Neutrophil (primary cell): ENCODE data around the gene MRPS31.
"Not testable (repeated sequence)": the region's sequence is repeated elsewhere in the genome, so short reads cannot be mapped to it uniquely, and the experiment has no call there.

Source experiments
- H3K27ac ChIP-seq: fragments of 200-600 bp; sonication (generic); 2 replicates; pipeline ENCODE4 v1.5.1; 2016; ENCODE audit warnings: mild to moderate bottlenecking, moderate library complexity
- H3K27me3 ChIP-seq: fragments of 200-600 bp; sonication (generic); 2 replicates; pipeline ENCODE4 v1.6.0; 2016; ENCODE audit warnings: mild to moderate bottlenecking
- H3K36me3 ChIP-seq: fragments of 200-600 bp; sonication (generic); 2 replicates; pipeline ENCODE4 v1.5.1; 2017
- H3K4me1 ChIP-seq, 2 experiments: fragments of 200-600 bp in 1 of 2; sonication (generic) in 1 of 2; 1 replicate in 1 of 2; 2 replicates in 1 of 2; pipeline versions ENCODE4 v1.5.1 to v1.6.1; 2013 to 2016; ENCODE audit warnings: low read depth in 1 of 2, low read length in 1 of 2, mild to moderate bottlenecking in 1 of 2, moderate library complexity in 1 of 2; ENCODE audit not compliant: control insufficient read depth in 1 of 2, insufficient read depth in 1 of 2
- H3K4me3 ChIP-seq, 2 experiments: fragments of 200-600 bp in 1 of 2; sonication (generic) in 1 of 2; 1 replicate in 1 of 2; 2 replicates in 1 of 2; pipeline ENCODE4 v1.5.1; 2013 to 2016; ENCODE audit warnings: low read depth in 1 of 2, low read length in 1 of 2, mild to moderate bottlenecking in 1 of 2, moderate library complexity in 1 of 2
- H3K9me3 ChIP-seq: fragments of 200-600 bp; sonication (generic); 2 replicates; pipeline ENCODE4 v1.5.1; 2016
- TF ChIP-seq, protein P1 (sequence below): fragments of 200-600 bp; sonication (generic); IDR thresholded peaks from 2 replicates; pipeline ENCODE4 v1.5.1; 2016; ENCODE audit warnings: antibody characterized with exemption

MRPS31 gene

DNA sequence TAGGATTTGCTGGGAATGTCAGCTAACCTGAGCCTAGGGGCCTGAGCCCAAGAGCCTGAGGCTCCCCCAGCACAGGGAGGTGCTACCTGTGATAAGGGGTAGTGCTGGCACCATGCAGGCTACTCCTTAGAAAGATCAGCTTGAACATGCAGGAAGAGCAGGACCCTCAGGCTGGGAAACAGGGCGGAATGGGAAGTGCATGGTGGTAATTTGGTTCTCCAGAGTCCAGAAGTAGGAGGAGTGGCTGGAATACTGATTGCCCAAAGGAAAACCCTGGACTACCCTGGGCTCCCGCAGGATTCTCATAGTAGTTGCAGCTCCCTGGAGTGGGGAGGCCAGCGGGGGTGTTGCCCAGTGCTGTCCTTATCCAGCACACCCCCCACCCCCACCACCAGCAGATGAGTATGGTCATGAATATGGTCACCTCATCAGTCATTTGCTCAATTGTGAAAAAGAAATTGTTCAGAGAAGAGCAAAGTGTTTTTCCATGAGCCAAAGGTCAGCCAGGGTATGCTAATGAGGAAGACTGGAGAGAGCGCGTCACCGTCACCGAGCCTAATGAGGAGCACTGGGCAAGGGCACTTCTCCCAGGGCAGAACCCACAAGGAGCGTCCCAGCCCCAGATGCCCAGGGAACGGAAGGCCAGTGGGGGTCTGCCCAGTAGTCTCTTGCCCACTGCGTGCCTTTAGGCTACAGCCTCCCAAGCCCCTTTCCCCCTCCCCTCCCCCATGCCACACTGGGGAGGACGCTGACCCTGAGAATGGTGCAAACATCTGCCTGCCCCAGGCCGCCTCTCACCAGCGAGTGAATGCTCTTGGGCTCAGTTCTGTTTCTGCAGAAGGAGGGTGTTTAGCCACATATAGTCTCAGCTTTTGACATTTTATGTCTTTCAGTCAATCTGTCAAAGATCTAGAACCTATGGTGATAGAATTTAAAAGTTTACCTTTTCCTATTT lies 23.7 kb upstream of the MRPS31 start:
- TF ChIP-seq, protein P1, sequence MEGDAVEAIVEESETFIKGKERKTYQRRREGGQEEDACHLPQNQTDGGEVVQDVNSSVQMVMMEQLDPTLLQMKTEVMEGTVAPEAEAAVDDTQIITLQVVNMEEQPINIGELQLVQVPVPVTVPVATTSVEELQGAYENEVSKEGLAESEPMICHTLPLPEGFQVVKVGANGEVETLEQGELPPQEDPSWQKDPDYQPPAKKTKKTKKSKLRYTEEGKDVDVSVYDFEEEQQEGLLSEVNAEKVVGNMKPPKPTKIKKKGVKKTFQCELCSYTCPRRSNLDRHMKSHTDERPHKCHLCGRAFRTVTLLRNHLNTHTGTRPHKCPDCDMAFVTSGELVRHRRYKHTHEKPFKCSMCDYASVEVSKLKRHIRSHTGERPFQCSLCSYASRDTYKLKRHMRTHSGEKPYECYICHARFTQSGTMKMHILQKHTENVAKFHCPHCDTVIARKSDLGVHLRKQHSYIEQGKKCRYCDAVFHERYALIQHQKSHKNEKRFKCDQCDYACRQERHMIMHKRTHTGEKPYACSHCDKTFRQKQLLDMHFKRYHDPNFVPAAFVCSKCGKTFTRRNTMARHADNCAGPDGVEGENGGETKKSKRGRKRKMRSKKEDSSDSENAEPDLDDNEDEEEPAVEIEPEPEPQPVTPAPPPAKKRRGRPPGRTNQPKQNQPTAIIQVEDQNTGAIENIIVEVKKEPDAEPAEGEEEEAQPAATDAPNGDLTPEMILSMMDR: no peak

DNA sequence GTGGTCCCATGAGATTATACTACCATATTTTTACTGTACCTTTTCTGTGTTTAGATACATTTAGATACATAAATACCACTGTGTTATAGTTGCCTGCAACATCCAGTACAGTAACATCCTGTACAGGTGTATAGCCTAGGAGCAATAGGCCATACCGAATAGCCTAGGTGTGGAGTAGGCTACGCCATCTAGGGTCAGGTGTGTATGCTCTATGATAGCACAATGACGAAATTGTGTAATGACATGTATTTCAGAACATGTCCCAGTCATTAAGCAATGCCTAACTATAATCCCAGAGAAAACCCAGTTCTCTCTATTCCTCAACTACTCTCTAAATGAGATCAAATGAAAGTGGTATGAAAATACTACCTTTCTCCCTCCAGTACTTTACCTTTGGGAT lies 22.3 kb upstream of the MRPS31 start:
- no peaks in the 10 kb centered on the region for H3K36me3 ChIP-seq
- H3K27me3 ChIP-seq: peaks cover 21% of the 10 kb centered on the region
- H3K27ac ChIP-seq: no peak overlapping the region
- H3K9me3 ChIP-seq: no peaks in the 10 kb centered on the region
- H3K4me3 ChIP-seq: no peak overlapping the region
- H3K4me1 ChIP-seq: peaks cover 10 to 12% of the 10 kb centered on the region in 2 experiments
- TF ChIP-seq, protein P1: no peak

More for the DNA sequence above, 23.7 kb upstream of the MRPS31 start:
- Histone ChIP-seq H3K4me3 (no peak overlapping the region), H3K27me3 (peaks cover 13% of the 10 kb centered on the region), H3K9me3 (no peaks in the 10 kb centered on the region), H3K36me3 (no peaks in the 10 kb centered on the region), H3K27ac (no peak overlapping the region), H3K4me1 (peaks cover 5 to 10% of the 10 kb centered on the region in 2 experiments)

DNA sequence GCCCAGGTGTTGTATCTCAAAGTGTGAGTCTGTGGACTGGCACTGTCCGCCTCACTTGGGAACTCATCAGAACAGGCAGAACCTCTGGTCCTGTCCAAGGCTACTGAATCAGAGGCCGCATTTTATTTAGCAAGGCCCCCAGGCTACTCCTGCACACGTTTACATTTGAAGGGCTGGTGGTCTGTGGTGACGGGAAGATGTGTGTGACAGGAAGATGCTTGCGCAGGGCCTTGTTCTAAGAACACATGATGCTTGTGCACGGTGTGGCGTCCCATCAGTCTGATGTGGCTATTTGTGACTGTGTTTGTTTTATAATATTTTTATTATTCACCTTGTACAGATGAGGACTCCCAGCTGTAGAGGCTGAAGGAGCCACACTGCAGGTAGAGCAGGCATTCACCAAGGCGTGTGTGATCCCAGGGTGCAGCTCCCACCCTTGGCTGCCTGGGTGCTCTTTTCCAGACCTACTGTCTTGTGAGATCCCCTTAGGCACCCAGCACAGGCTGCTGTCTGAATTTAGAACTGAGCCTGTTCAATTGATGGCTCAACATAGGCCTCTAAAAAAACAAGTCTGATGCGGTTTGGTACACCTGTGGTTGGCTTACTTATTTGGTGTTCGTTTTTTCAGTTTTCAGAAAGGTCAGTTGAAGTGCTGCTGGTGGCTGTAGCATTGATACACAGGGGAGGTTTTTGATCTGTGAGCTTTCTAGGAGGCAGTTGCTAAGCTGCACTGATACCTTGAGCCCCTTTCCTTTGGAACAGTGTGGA lies 21.5 kb upstream of the MRPS31 start:
- Histone ChIP-seq H3K4me3 (no peak overlapping the region), H3K27ac (no peak overlapping the region), H3K4me1 (peaks cover 9 to 12% of the 10 kb centered on the region in 2 experiments), H3K36me3 (no peaks in the 10 kb centered on the region), H3K9me3 (no peaks in the 10 kb centered on the region), H3K27me3 (peaks cover 21% of the 10 kb centered on the region)
- TF ChIP-seq, protein P1: no peak

DNA sequence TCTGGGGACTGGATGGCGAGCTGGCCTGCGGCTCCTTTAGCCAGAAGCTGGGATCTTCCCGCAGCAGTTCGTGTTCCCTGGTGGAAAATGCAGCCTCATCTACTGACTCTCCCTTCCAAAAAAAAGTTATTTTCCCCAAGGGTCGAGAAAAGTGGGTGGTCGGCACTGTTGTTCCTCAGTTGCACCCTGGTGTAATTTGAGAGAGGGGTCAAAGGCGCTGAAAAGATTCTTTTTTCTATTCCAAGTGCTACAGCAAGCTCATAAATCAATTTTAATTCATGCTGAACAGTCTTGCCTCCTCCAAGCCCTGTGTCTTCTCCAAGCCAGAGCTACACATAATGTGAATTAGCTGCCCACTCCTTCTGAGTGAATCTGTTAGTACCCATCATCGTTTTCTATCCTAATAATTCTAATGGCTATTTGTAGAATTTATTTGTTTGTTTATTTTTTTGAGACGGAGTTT lies 19.2 kb upstream of the MRPS31 start:
- H3K9me3 ChIP-seq: no peaks in the 10 kb centered on the region
- TF ChIP-seq, protein P1: no peak
- peaks cover 21% of the 10 kb centered on the region for H3K27me3 ChIP-seq
- H3K36me3 ChIP-seq: no peaks in the 10 kb centered on the region
- H3K4me1 ChIP-seq: peaks cover 9 to 12% of the 10 kb centered on the region in 2 experiments
- H3K4me3 ChIP-seq: peak overlapping the region; percentile 64
- H3K27ac ChIP-seq: no peak overlapping the region

DNA sequence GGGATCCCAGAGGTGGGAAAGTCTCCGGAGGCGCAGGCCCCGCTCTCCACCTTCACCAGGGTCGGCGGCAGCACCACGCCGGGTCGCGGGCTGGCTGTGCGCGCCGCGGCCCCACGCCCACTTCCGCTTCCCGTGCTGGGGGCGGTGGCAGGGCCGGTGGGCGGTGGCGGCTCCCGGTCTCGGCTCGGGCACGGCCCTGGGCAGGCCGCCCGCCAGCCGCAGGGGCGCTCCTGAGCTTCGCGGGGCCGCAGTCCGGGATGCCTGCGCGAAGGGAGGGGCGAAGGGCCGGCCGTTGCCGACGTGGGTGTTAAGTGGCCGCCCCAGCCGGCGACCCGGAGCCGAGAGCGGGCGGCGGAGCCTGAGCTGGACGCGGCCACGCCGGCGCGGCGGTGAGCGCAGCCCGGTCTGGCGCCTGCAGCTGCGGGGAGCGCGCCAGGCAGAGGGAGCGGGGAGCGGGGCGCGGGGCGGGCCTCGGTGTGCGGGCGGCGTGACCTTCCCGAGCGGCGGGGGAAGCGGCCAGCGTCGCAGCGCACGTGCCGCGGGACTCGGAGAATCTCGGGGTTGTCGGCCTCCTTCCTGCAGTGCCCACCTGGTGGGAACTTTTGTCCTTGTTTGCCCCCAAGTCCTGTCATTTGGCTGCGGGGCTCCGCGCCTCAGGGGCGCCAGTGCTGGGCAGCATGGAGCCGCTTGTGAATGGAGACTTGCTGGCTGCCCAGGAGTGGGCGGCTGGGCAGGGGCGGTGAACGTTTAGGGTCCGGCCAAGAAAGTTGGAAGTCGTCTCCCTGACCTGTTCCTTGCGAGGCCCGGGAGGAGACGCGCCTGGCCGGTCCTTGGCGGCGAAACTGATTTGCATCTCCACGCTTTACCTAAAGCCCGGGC lies 18.5 kb upstream of the MRPS31 start, which contains the start of gene SLC25A15:
Gene SLC25A15 (plus strand): TSS at position 337 of the 879 bp plus-strand sequence. CDS start 3,616 bp downstream, outside the sequence.
- TF ChIP-seq, protein P1: peak; percentile 18
- peaks cover 9 to 13% of the 10 kb centered on the region in 2 experiments for H3K4me1 ChIP-seq
- no peaks in the 10 kb centered on the region for H3K9me3 ChIP-seq
- no peak within 1 kb of the TSS for H3K27ac ChIP-seq
- H3K36me3 ChIP-seq: no peaks in the 10 kb centered on the region
- peaks cover 21% of the 10 kb centered on the region for H3K27me3 ChIP-seq
- H3K4me3 ChIP-seq: peak within 1 kb of the TSS; percentile 64

DNA sequence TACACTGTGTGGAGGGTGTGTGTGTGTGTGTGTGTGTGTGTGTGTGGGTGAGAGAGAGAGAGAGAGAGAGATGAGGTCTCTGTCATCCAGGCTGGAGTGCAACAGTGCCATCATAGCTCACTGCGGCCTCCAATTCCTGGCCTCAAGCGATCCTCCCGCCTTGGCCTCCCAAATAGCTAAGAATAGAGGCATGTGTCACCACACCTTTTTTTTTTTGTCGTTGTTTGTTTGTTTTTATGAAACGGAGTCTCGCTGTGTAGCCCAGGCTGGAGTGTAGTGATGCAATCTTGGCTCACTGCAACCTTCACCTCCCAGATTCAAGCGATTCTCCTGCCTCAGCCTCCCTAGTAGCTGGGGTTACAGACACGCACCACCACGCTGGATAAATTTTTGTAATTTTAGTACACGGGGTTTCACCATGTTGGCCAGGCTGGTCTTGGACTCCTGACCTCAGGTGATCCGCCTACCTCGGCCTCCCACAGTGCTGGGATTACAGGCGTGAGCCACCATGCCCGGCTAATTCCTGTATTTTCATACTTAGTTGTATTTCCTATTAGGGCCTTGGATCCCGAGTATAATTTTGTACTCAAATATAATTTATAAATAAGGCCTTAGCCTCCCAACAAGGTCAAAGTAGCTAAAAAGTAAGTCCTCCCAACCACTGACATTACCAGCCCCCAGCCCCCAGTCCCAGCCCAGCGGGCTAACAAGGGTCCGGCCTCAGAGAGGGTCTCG lies 17.7 kb upstream of the MRPS31 start:
- not testable (repeated sequence) for H3K9me3 ChIP-seq, H3K36me3 ChIP-seq, H3K27ac ChIP-seq
- Histone ChIP-seq H3K4me1 (peaks cover 9 to 17% of the 10 kb centered on the region in 2 experiments), H3K4me3 (peak overlapping the region; percentile 64), H3K27me3 (peaks cover 21% of the 10 kb centered on the region)
